B cell (primary cell): ENCODE data around the gene VPS26B. TPM values are rescaled to one million over a fixed set of nuclear protein-coding genes. Genes with fewer than 3 reads are reported as not detected.

Experiments
- ATAC-seq: fragments of 200-7000 bp; cut with Tn5 transposase; one replicate; pipeline ENCODE4 v1.10.0; 2021; ENCODE audit warnings: low read depth, mild to moderate bottlenecking, moderate number of reproducible peaks, moderate library complexity
- CTCF ChIA-PET: fragments of 350-600 bp; sonication (Branson Sonifier 250); formaldehyde crosslinking; loops from one replicate; lab custom pipeline; 2021; ENCODE audit warnings: antibody characterized with exemption, inconsistent platforms; lab: Charles Lee
- POLR2A ChIA-PET: fragments of 350-600 bp; sonication (Branson Sonifier 250); formaldehyde crosslinking; loops from one replicate; lab custom pipeline; 2021; ENCODE audit warnings: antibody characterized with exemption; lab: Charles Lee
- DNase-seq: peaks from one replicate; pipeline ENCODE4 v3.0.0; 2013
- H2AFZ ChIP-seq: 2 replicates; pipeline ENCODE4 v1.6.1; 2012; ENCODE audit warnings: mild to moderate bottlenecking, low read depth, low read length; ENCODE audit not compliant: insufficient read depth, poor library complexity, severe bottlenecking
- H3K27ac ChIP-seq, 2 donors: 1 replicate in 1 of 2; 2 replicates in 1 of 2; pipeline ENCODE4 v1.5.1; 2012 to 2013; ENCODE audit warnings: low read length in 2 of 2, mild to moderate bottlenecking in 2 of 2, moderate library complexity in 1 of 2
- H3K27me3 ChIP-seq, 4 experiments: fragments of 200-600 bp in 1 of 4; sonication (generic) in 1 of 4; replicated peaks in 1 of 4; 1 replicate in 2 of 4; 2 replicates in 2 of 4; pipeline versions ENCODE4 v1.6.1 to v1.7.0; 2013 to 2016; ENCODE audit warnings: low read length in 3 of 4, mild to moderate bottlenecking in 2 of 4, mixed read lengths in 1 of 4, moderate library complexity in 1 of 4; ENCODE audit not compliant: insufficient read depth in 4 of 4, control insufficient read depth in 3 of 4; ENCODE audit errors: control extremely low read depth in 1 of 4
- H3K36me3 ChIP-seq, 2 experiments: replicated peaks in 1 of 2; 1 replicate in 1 of 2; 2 replicates in 1 of 2; pipeline versions ENCODE4 v1.6.1 to v1.7.1; 2013; ENCODE audit warnings: low read length in 1 of 2; ENCODE audit not compliant: insufficient read depth in 2 of 2, control insufficient read depth in 1 of 2; ENCODE audit errors: control extremely low read depth in 1 of 2, extremely low read depth in 1 of 2
- H3K4me1 ChIP-seq, 2 donors: fragments of 200-600 bp in 1 of 2; sonication (generic) in 1 of 2; 1 replicate in 1 of 2; 2 replicates in 1 of 2; pipeline versions ENCODE4 v1.5.1 to v1.6.1; 2013 to 2017; ENCODE audit warnings: low read length in 2 of 2; ENCODE audit not compliant: control insufficient read depth in 2 of 2, insufficient read depth in 2 of 2
- H3K4me2 ChIP-seq: replicated peaks from 2 replicates; pipeline ENCODE3; 2012; ENCODE audit warnings: mild to moderate bottlenecking, low read depth, low read length; ENCODE audit not compliant: poor library complexity, severe bottlenecking
- H3K4me3 ChIP-seq, 5 experiments: fragments of 200-600 bp in 1 of 5; sonication (generic) in 1 of 5; 1 replicate in 3 of 5; 2 replicates in 2 of 5; pipeline versions ENCODE4 v1.5.1 to v1.7.0; 2011 to 2016; ENCODE audit warnings: low read length in 4 of 5, mild to moderate bottlenecking in 4 of 5, low read depth in 2 of 5, control low read depth in 1 of 5, moderate library complexity in 1 of 5; ENCODE audit not compliant: insufficient read depth in 1 of 5; ENCODE audit errors: control extremely low read depth in 1 of 5, extremely low read depth in 1 of 5
- H3K79me2 ChIP-seq: fragments of 200-600 bp; sonication (generic); one replicate; pipeline ENCODE4 v1.6.0; 2016; ENCODE audit warnings: low read length; ENCODE audit not compliant: control insufficient read depth, insufficient read depth
- H3K9ac ChIP-seq: fragments of 200-600 bp; sonication (generic); 2 replicates; pipeline ENCODE4 v1.6.1; 2017; ENCODE audit warnings: mild to moderate bottlenecking, low read length, moderate library complexity
- H3K9me3 ChIP-seq, 3 donors: one replicate each; pipeline versions ENCODE4 v1.6.1 to v1.7.1; 2013; ENCODE audit warnings: low read length in 2 of 3; ENCODE audit not compliant: control insufficient read depth in 2 of 3, insufficient read depth in 1 of 3; ENCODE audit errors: control extremely low read depth in 1 of 3
- H4K20me1 ChIP-seq: 2 replicates; pipeline ENCODE4 v1.6.0; 2012; ENCODE audit warnings: mild to moderate bottlenecking, low read length; ENCODE audit not compliant: insufficient read depth, control insufficient read depth, poor library complexity, severe bottlenecking
- H3K27ac Mint-ChIP-seq: one replicate; pipeline ENCODE4 v1.8.0; 2021; ENCODE audit warnings: mixed read lengths
- H3K27me3 Mint-ChIP-seq: one replicate; pipeline ENCODE4 v1.8.0; 2021; ENCODE audit warnings: mixed read lengths
- H3K4me1 Mint-ChIP-seq: one replicate; pipeline ENCODE4 v1.8.0; 2021; ENCODE audit warnings: mixed read lengths
- H3K4me3 Mint-ChIP-seq: one replicate; pipeline ENCODE4 v1.8.0; 2021; ENCODE audit warnings: mixed read lengths
- H3K9me3 Mint-ChIP-seq: one replicate; pipeline ENCODE4 v1.8.0; 2022; ENCODE audit warnings: mixed read lengths; ENCODE audit not compliant: insufficient read depth
- EZH2 ChIP-seq: IDR thresholded peaks from 2 replicates; pipeline ENCODE4 v1.6.1; 2012; ENCODE audit warnings: borderline replicate concordance, low read depth, mild to moderate bottlenecking, moderate library complexity, low read length; ENCODE audit not compliant: insufficient read depth, poor library complexity, severe bottlenecking
- WGBS: methylation state at CpG from one replicate; pipeline ENCODE4 v1.1.5; 2013; ENCODE audit warnings: missing lambda C conversion rate; ENCODE audit not compliant: insufficient coverage; 5-methylcytosine and 5-hydroxymethylcytosine counted together
- intact Hi-C: fragments of 100-400 bp; cut with micrococcal nuclease; formaldehyde crosslinking; loops from one replicate; pipeline ENCODE4 v1.10.0; 2022
- polyA plus RNA-seq: library from polyadenylated mRNA; depleted of rRNA; stranded (reverse); fragments of >200 nt; gene quantifications from 2 replicates; pipeline ENCODE4 v1.2.3, GENCODE V29; 2012
- total RNA-seq, 2 donors: library from RNA; stranded (reverse); fragments of 120-200 nt in 1 of 2; gene quantifications; 1 replicate in 1 of 2; 2 replicates in 1 of 2; pipeline versions ENCODE4 v1.2.3 to v1.2.4, GENCODE V29; 2013 to 2022
- TF ChIP-seq, protein P1 (sequence below): fragments of 200-600 bp; IDR thresholded peaks from one replicate; pipeline ENCODE4 v1.8.0; 2022; ENCODE audit warnings: antibody characterized with exemption, mild to moderate bottlenecking

VPS26B gene
- total and polyA plus RNA-seq, 2 donors (not counting 1 experiment from before 2014, with no cell fraction given): 14.7 to 38.5 TPM

DNA sequence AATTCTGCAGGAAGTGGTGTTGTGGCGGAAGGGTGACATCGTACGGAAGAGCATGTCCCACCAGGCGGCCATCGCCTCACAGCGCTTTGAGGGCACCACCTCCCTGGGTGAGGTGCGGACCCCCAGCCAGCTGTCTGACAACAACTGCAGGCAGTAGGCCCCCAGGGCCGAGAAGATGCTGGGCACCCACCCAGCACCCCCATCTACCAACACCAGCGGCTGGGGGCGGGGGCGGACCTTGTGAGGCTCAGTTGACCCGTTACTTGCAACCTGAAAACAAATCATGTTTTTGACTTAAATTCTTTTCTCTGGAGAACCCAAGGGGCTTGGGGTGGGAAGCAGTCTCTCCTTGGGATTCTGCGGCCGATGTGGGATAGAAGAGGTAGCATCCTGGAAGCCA, 21.0 kb downstream of the VPS26B start:
- H3K4me2 ChIP-seq: no peak overlapping the region
- CTCF ChIA-PET: interaction anchor here (1.4 to 8.1 kb wide), 7 partner anchors 11 to 307 kb away, joined by 3 to 131 read pairs (median 16); partner anchors contain the start of genes NCAPD3 and VPS26B
- DNase-seq: no peak
- Mint-ChIP-seq H3K9me3 (no peaks in the 10 kb centered on the region), H3K4me3 (no peak overlapping the region), H3K4me1 (no peaks in the 10 kb centered on the region), H3K27me3 (no peaks in the 10 kb centered on the region), H3K27ac (no peak overlapping the region)
- peaks cover 0 to 44% of the 10 kb centered on the region in 2 experiments for H3K36me3 ChIP-seq
- no peak overlapping the region for H3K27ac ChIP-seq
- H3K9me3 ChIP-seq: peaks cover 0 to 3% (median 0%) of the 10 kb centered on the region in 3 donors
- no peak for ATAC-seq
- POLR2A ChIA-PET: no interaction called here
- TF ChIP-seq, protein P1, sequence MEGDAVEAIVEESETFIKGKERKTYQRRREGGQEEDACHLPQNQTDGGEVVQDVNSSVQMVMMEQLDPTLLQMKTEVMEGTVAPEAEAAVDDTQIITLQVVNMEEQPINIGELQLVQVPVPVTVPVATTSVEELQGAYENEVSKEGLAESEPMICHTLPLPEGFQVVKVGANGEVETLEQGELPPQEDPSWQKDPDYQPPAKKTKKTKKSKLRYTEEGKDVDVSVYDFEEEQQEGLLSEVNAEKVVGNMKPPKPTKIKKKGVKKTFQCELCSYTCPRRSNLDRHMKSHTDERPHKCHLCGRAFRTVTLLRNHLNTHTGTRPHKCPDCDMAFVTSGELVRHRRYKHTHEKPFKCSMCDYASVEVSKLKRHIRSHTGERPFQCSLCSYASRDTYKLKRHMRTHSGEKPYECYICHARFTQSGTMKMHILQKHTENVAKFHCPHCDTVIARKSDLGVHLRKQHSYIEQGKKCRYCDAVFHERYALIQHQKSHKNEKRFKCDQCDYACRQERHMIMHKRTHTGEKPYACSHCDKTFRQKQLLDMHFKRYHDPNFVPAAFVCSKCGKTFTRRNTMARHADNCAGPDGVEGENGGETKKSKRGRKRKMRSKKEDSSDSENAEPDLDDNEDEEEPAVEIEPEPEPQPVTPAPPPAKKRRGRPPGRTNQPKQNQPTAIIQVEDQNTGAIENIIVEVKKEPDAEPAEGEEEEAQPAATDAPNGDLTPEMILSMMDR: no peak
- no peak for TF ChIP-seq EZH2
- H3K4me1 ChIP-seq: no peaks in the 10 kb centered on the region
- no peaks in the 10 kb centered on the region for H4K20me1 ChIP-seq
- no peaks in the 10 kb centered on the region for H3K27me3 ChIP-seq
- 97% methylated on average over 10 of the region's 14 CpGs for WGBS
- no peak overlapping the region for H3K9ac ChIP-seq
- intact Hi-C loops: no loop called here
- no peak overlapping the region for H2AFZ ChIP-seq
- no peaks in the 10 kb centered on the region for H3K79me2 ChIP-seq
- H3K4me3 ChIP-seq: no peak overlapping the region

DNA sequence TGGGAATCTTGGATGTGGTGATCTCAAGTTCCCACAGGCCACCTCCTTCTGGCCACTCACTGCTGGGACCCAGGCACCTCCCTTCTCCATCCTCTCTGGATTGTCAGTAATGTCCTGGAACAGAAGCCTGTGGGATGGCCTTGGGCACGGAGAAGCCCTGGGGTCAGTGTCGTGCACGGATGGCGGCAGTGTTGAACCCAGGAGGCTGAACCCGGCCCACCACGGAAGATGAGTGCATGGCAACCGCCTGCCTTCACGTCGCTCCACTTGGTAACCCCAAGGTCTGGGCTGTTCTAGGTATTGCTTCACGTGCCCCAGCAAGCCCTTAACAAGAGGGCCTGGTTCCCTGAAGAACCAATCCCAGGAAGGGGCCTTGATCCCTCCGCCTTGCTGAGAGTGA, 21.6 kb downstream of the VPS26B start:
- Histone ChIP-seq H3K36me3 (peaks cover 0 to 49% of the 10 kb centered on the region in 2 experiments), H2AFZ (no peak overlapping the region), H3K27me3 (no peaks in the 10 kb centered on the region), H3K27ac (no peak overlapping the region), H3K9me3 (peaks cover 0 to 3% (median 0%) of the 10 kb centered on the region in 3 donors), H3K4me1 (no peaks in the 10 kb centered on the region), H3K4me3 (no peak overlapping the region), H4K20me1 (no peaks in the 10 kb centered on the region), H3K4me2 (no peak overlapping the region), H3K9ac (no peak overlapping the region), H3K79me2 (no peaks in the 10 kb centered on the region)
- DNase-seq: no peak
- ChIA-PET CTCF (interaction anchor here (3.4 to 8.1 kb wide), 2 partner anchors 17 to 38 kb away, joined by 27 to 131 read pairs; no protein-coding TSS in a partner anchor), POLR2A (no interaction called here)
- intact Hi-C loops: no loop called here
- no peaks in the 10 kb centered on the region for H3K9me3 Mint-ChIP-seq
- no peak overlapping the region for H3K27ac Mint-ChIP-seq
- no peak overlapping the region for H3K4me3 Mint-ChIP-seq
- no peak for TF ChIP-seq EZH2
- TF ChIP-seq, protein P1: no peak
- no peak for ATAC-seq
- 98% methylated on average over 11 of the region's 11 CpGs for WGBS
- H3K27me3 Mint-ChIP-seq: no peaks in the 10 kb centered on the region
- no peaks in the 10 kb centered on the region for H3K4me1 Mint-ChIP-seq
